Epithelial cell of proximal tubule (primary cell): Measurements from ENCODE around the gene SGCA. TPM values are rescaled to one million over a fixed set of nuclear protein-coding genes. Genes with fewer than 3 reads are reported as not detected.

Experiments used
- DNase-seq: peaks from one replicate; pipeline ENCODE4 v3.0.0-alpha.2; 2011; ENCODE audit warnings: low read depth
- H3K4me3 ChIP-seq: 2 replicates; pipeline ENCODE4 v1.5.1; 2011; ENCODE audit warnings: low read depth, mild to moderate bottlenecking, low read length
- total RNA-seq: library from RNA; depleted of rRNA; stranded (reverse); fragments of >200 nt; gene quantifications from 2 replicates; pipeline ENCODE4 v1.2.3, GENCODE V29; 2015
- TF ChIP-seq, protein P1 (sequence below): conservative IDR thresholded peaks from 2 replicates; pipeline ENCODE4 v1.5.1; 2012; ENCODE audit warnings: low read depth, mild to moderate bottlenecking, low read length

SGCA gene
- total RNA-seq, result 0.69 TPM in 1 of 2 replicates, not detected in the other

DNA sequence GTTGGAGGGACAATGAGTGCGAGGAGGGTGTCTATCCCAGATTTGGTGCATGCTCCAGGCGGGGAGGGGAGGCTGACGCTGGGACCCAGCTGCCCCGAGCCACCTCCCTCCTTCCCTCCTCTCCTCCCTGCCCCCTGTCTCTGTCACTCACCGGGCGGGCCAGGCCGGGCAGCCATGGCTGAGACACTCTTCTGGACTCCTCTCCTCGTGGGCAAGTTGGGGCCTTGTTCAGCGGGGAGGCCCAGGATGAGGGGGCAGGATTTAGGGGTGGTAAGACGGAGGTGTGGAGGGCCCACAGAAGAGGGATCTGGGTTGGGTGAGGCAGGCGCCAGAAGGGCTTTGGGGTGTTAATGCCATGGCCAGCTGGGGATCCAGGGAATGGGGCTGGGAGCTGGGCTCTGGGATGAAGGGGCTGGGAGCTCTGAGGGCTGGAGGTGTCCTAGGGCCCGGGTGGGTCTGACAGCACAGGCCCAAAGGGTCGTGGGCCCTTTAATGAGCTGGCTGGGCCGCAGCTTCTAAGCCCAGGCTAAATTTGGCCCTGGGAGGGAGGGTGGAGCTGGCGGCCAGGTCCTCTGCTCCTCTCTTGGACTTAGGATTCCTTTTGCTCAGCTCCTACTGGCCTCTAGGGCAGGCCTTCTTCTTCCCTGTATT is at the start of gene SGCA:
TSS of gene SGCA (plus strand) at position 139 of the 651 bp plus-strand sequence. CDS start at position 175, 36 bp downstream.
- TF ChIP-seq, protein P1, sequence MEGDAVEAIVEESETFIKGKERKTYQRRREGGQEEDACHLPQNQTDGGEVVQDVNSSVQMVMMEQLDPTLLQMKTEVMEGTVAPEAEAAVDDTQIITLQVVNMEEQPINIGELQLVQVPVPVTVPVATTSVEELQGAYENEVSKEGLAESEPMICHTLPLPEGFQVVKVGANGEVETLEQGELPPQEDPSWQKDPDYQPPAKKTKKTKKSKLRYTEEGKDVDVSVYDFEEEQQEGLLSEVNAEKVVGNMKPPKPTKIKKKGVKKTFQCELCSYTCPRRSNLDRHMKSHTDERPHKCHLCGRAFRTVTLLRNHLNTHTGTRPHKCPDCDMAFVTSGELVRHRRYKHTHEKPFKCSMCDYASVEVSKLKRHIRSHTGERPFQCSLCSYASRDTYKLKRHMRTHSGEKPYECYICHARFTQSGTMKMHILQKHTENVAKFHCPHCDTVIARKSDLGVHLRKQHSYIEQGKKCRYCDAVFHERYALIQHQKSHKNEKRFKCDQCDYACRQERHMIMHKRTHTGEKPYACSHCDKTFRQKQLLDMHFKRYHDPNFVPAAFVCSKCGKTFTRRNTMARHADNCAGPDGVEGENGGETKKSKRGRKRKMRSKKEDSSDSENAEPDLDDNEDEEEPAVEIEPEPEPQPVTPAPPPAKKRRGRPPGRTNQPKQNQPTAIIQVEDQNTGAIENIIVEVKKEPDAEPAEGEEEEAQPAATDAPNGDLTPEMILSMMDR, result no peak
- no peak for DNase-seq
- no peak within 1 kb of the TSS for H3K4me3 ChIP-seq

DNA sequence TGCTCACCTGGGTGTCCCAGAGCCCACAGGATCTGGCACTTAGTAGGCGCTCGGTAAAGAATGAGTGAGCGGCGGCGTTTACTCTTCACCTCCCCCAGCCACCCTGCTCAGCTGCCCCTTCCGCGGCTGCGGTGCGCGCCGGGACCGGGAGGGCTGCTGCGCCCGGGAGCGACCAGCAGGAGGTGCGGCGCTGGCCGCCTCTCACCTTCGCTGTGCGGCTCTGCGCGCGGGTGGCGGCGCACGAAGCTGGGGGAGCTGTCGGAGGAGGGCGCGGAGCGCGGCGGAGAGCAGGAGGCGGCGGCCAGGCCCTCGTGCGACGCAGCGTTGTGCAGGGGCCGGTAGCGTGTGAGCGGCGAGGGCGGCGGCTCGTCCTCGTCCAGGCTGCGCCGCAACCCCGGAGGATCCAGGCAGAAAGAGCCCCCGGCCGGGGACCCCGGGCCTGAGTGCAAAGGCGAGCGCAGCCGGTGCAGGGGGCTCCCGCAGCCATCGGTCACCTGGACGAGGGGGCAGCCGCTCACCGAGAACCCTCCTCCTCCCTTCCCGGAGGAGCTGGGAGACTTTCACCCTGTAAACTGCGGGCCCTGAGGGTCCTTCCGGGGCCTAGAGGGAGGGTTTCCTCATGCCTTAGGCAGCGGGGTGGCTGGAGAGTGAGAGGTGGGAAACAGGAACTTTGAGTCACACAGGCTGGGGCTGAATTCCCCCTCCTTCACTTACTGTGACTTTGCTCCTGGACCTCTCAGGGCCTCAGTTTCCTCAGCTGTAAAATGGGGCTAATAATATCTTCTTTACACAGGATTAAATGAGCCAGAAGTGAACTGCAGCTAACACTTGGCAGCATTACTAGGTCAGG is 48.4 kb upstream of the SGCA start:
- no peak for DNase-seq
- peak overlapping the region; percentile 16 for H3K4me3 ChIP-seq

DNA sequence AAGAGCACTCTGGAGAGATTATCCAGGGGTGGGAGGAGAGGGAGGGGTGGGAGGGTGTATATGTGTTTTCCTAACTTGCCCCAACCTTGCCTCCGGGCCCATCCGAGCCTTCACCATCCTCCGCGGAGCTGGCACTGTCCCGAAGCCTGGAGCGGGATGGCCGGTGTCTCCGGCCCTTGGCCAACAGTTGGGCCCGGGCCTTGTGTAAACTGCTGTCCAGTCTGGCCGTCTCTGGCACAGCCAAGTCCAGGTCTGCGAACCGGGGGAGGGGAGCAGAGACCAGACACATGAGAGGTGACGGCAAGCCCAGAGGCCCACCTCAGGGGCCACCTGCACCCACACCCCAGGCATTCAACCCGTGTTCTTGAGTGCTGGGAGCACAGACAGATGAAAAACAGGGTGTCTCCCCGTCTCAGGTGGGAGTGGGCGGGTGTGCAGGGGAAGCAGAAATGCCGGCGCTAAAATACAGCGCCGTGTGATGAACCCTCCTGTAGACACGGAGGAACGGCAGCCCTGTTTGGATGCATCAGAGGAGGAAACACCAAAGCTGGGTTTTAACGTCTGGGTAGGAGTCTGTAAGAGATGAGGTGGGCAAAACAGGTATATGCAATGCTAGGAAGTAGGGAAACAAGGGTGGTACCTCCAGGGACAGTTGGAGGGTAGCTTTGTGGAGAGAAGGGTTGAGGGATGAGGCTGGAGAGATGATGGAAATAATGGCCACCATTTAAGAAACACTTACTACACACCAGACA is 47.6 kb upstream of the SGCA start:
- TF ChIP-seq, protein P1, result no peak
- H3K4me3 ChIP-seq, result no peak overlapping the region
- DNase-seq, result no peak

More for the DNA sequence above, 48.4 kb upstream of the SGCA start:
- TF ChIP-seq, protein P1, result peak; percentile 63

DNA sequence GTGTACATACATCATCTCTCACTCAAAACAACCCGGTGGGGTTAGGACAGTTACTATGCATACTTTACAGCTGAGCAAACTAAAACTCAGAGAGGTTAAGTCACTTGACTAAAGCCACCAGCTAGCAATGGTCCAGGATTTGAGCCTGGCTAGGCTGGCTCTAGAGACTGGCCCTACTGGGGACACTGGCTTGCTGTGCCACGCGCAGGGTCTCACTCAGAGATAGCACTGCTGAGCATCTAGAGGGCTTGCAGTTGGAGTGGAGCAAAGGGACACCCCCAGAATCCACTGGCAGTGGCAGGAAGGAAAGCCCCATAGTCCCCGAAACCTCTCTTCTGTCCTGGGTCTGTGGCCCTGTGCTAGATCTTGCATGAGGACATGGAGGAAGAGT is 47.0 kb upstream of the SGCA start:
- TF ChIP-seq, protein P1, result no peak
- DNase-seq, result no peak
- no peak overlapping the region for H3K4me3 ChIP-seq

DNA sequence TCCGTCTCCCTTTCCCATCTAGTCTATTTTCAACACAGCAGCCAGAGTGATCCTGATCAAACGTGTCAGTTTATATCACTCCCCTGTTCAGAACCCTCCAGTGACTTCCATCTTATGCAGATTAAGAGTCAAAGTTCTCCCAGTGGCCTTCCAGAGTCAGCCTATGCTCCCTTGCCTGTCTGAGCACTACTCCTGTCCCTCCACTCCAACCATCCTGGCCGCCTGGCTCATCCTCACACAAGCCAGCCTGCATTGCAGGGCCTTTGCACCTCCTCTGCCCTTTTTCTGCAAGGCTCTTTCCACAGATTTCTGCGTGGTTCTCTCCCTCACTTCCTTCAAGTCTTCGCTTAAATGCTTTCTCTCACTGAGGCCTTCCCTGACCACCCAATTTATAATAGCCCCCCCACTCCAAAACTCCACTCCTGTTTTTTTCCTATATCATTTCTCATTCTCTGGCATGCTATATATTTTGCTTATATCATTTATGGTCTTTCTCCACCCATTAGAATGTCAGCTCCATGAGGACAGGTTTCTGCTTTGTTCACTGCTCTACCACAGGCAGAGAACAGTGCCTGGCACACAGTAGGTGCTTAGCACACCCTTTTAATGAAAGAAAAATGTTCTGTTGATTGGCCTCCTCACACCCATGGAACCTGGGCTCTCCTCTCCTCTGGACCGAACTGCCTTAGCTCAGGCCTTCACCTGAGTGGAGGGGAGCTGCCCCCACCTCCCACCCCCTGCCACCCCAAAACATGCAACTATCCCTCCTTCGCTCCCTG is 45.1 kb upstream of the SGCA start:
- DNase-seq, result no peak
- TF ChIP-seq, protein P1, result no peak
- no peak overlapping the region for H3K4me3 ChIP-seq

DNA sequence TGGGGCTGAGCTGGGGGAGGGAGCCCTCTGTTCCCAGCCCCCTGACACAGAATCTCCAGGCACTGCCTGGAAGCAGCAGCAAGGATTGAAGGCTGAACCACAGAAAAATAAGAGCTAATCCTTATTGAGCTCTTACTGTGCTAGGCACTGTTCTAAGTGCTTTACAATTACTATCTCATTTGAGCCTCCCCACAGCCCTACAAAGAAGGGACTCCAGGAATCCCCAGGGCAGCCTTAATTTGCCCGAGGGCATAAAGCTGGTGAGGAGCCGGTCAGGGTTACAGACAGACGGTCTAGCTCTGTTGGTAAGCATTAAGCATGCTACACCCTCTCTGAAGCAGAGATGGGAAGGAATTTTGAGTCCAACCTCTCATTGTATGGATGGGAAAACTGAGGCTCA is 42.9 kb upstream of the SGCA start:
- TF ChIP-seq, protein P1, result no peak
- no peak overlapping the region for H3K4me3 ChIP-seq
- DNase-seq, result no peak
